ENCODE data around the gene SKOR1. TPM values are rescaled to one million over a fixed set of nuclear protein-coding genes. Genes with fewer than 3 reads are reported as not detected.
A peak's percentile ranks its signal among the peaks of the same experiment; 100 is the strongest.

Gene SKOR1
- total and polyA plus RNA-seq, 2 of the 8 experiments (the other 6 are each of a cell fraction or from before 2014, with no cell fraction given), result 0.03 to 0.11 TPM

DNA sequence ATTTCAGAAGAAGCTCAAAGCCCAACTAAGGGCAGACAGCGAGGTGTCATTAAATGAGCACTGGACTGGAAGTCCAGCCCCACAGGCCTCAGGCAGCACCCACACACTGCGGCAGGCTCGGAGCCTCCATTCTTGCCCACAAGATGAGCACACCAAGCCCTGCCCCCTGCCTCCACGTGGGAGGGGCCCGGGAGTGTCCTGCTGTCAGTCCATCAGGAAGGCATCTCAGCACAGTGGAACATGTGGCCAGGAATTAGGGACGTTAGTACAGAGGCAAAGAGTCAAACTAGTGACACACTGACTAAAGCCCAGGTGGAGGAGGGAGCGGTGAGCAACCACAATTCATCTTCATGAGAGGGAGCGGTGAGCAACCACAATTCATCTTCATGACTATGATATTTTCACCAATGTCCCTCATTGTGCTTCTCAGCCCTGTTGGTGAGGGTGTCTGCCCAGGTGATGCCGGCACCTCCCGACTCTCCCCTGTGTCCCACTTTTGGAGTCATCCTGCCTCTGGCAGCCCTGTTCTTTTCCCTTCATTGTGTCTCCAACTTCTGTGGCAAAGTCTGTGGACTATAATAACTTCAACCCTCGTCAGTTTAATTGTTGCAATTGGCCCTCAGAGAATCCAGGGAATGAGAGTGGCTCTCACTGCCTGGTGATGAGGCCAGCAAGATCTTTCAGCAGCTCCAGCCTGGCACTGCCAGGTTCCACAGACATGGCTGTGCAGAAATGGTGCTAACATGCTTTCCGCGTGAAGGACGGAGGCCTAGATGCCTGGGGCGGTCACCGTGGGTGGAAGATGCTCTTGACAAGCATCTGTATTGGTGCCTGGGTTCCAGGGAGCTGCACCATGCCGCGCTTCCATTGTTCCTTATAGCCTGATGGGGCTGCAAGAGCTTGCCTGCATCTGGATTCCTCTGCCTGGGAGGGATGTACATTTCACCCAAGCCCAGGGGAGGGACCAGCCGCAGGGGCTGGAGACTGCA is 23.1 kb upstream of the SKOR1 start:
- 89% methylated on average over 19 of the region's 19 CpGs; no CpG with 5 or more reads in 1 of the 2 experiments for WGBS, 2 experiments (ENCODE audit: extremely low coverage in 1 of 2, insufficient coverage in 1 of 2, insufficient read length in 1 of 2, insufficient replicate concordance in 2 of 2, low coverage in 1 of 2, low lambda C conversion rate in 2 of 2, missing lambda C conversion rate in 1 of 2)
- DNase-seq (ENCODE audit: low read depth in 1 of 2, low spot score in 2 of 2) (no peak), FAIRE-seq (no peak)

More for the DNA sequence above, 23.1 kb upstream of the SKOR1 start:
- no peak overlapping the region for H3K4ac ChIP-seq (replicated peaks; ENCODE audit: insufficient read length, low read depth, low read length)
- no peak overlapping the region for H3K9ac ChIP-seq (replicated peaks in 1 of 4; ENCODE audit: extremely low read depth in 1 of 4, low read depth in 3 of 4, low read length in 3 of 4)
- no peak overlapping the region for H2BK120ac ChIP-seq (replicated peaks; ENCODE audit: low read depth, low read length)
- POLR2A ChIA-PET (ENCODE audit: partially characterized antibody), result interaction anchor here (1.2 to 1.8 kb wide), 2 partner anchors 11 to 14 kb away, joined by 3 to 6 read pairs; no protein-coding TSS in a partner anchor
- no peaks in the 10 kb centered on the region for H3K23me2 ChIP-seq (ENCODE audit: low read depth, low read length)
- H2BK5ac ChIP-seq (ENCODE audit: low read depth, low read length), result no peak overlapping the region
- no peak overlapping the region for H4K91ac ChIP-seq (replicated peaks; ENCODE audit: insufficient read length, low read length)
- H2BK12ac ChIP-seq (ENCODE audit: low read depth, low read length), result peak overlapping the region; percentile 60; the same call in 1 of the 2 replicates
- no peaks in the 10 kb centered on the region; a peak in 2 of 7 replicates for H3K27me3 ChIP-seq (replicated peaks in 1 of 4; ENCODE audit: control insufficient read depth in 3 of 4, extremely low read depth in 1 of 4, insufficient read depth in 3 of 4, low read length in 3 of 4)
- no peak overlapping the region for H3K4me2 ChIP-seq (ENCODE audit: insufficient read depth in 1 of 2, low read depth in 2 of 2, low read length in 2 of 2)
- peaks cover 0 to 2% of the 10 kb centered on the region in 2 experiments for H4K20me1 ChIP-seq (replicated peaks in 1 of 2; ENCODE audit: control insufficient read depth in 1 of 2, insufficient read depth in 2 of 2, low read length in 2 of 2)
- CTCF ChIA-PET (ENCODE audit: partially characterized antibody), result interaction anchor here (0.8 to 1.5 kb wide), 3 partner anchors 11 to 213 kb away, joined by 3 to 4 read pairs (median 4); no protein-coding TSS in a partner anchor
- H3K18ac ChIP-seq (ENCODE audit: extremely low read depth, low read length), result no peak overlapping the region; the same call in 1 of the 2 replicates
- no peak overlapping the region for H2BK20ac ChIP-seq (ENCODE audit: low read length)
- 0 out of 2 replicates have a peak overlapping the region, but pooled peaks have one; percentile 7 for H4K8ac ChIP-seq (ENCODE audit: extremely low read depth, insufficient read depth, low read length)
- no peak overlapping the region for H2AFZ ChIP-seq (ENCODE audit: low read length)
- no peak overlapping the region for H2AK5ac ChIP-seq (ENCODE audit: low read depth, low read length)
- H3K23ac ChIP-seq (ENCODE audit: insufficient read length), result no peak overlapping the region
- no peak overlapping the region for H3K27ac ChIP-seq (ENCODE audit: low read depth, low read length)
- H3K79me2 ChIP-seq (ENCODE audit: control insufficient read depth in 1 of 2, insufficient read depth in 2 of 2, low read length in 2 of 2), result no peaks in the 10 kb centered on the region
- H3K4me1 ChIP-seq (replicated peaks in 1 of 4; ENCODE audit: control insufficient read depth in 3 of 4, insufficient read depth in 4 of 4, low read length in 3 of 4), result peaks cover 0 to 24% (median 18%) of the 10 kb centered on the region in 4 experiments; a peak in 6 of 7 replicates
- H3K79me1 ChIP-seq (ENCODE audit: low read depth, low read length), result no peaks in the 10 kb centered on the region
- no peak overlapping the region for H3K56ac ChIP-seq (replicated peaks; ENCODE audit: insufficient read length, low read depth, low read length)
- no peak overlapping the region for H4K5ac ChIP-seq (ENCODE audit: insufficient read length, low read depth, low read length)
- H3K14ac ChIP-seq (ENCODE audit: insufficient read length), result no peak overlapping the region
- no peaks in the 10 kb centered on the region for H3K36me3 ChIP-seq (ENCODE audit: control insufficient read depth in 2 of 4, insufficient read depth in 4 of 4, low read length in 3 of 4)
- H3K9me3 ChIP-seq (ENCODE audit: insufficient read depth in 2 of 2, low read depth in 1 of 2, low read length in 1 of 2), result no peaks in the 10 kb centered on the region
- H3K4me3 ChIP-seq (ENCODE audit: extremely low read depth in 1 of 4, insufficient read depth in 2 of 4, low read depth in 3 of 4, low read length in 4 of 4), result no peak overlapping the region
- peak overlapping the region; percentile 72; the same call in 1 of the 2 replicates for H2BK15ac ChIP-seq (ENCODE audit: low read length)
